Panc1 (cell line): ENCODE data around the gene MFAP1. TPM values are rescaled to one million over a fixed set of nuclear protein-coding genes. Genes with fewer than 3 reads are reported as not detected.

Source experiments
- ATAC-seq: fragments of 200-7000 bp; cut with Tn5 transposase; 2 replicates; pipeline ENCODE4 v1.9.1; 2020; ENCODE audit warnings: mild to moderate bottlenecking, moderate library complexity
- BruUV-seq: library from RNA; stranded (reverse); fragments of 400-500 nt; replicated peaks from 2 replicates; lab custom pipeline; 2021; lab: Mats Ljungman, UMichigan
- CTCF ChIA-PET: fragments of 300-600 bp; sonication (Branson Sonifier 250); formaldehyde crosslinking; loops from one replicate; lab custom pipeline; 2022; ENCODE audit warnings: antibody characterized with exemption; lab: Charles Lee
- POLR2A ChIA-PET: fragments of 300-600 bp; sonication (Branson Sonifier 250); formaldehyde crosslinking; loops from one replicate; lab custom pipeline; 2022; ENCODE audit warnings: antibody characterized with exemption; lab: Charles Lee
- DNase-seq: peaks from one replicate; pipeline ENCODE4 v3.0.0-alpha.2; 2010; ENCODE audit warnings: low read depth, low spot score
- H3K27ac ChIP-seq: 2 replicates; pipeline ENCODE4 v1.5.1; 2011; ENCODE audit warnings: mild to moderate bottlenecking, low read length, inconsistent platforms
- H3K27me3 ChIP-seq: fragments of 200-500 bp; sonication (Bioruptor generic); 2 replicates; pipeline ENCODE4 v1.6.0; 2014; ENCODE audit warnings: low read length, inconsistent platforms; ENCODE audit not compliant: control insufficient read depth, insufficient read depth
- H3K36me3 ChIP-seq: fragments of 200-500 bp; sonication (Bioruptor generic); 2 replicates; pipeline ENCODE4 v1.5.1; 2014; ENCODE audit warnings: inconsistent platforms, mild to moderate bottlenecking, low read length, moderate library complexity; ENCODE audit not compliant: control insufficient read depth, insufficient read depth
- H3K4me1 ChIP-seq: 2 replicates; pipeline ENCODE4 v1.5.1; 2011; ENCODE audit warnings: inconsistent platforms, mild to moderate bottlenecking, low read length, moderate library complexity; ENCODE audit not compliant: control insufficient read depth, insufficient read depth
- H3K4me3 ChIP-seq, 2 experiments: 2 replicates each; pipeline ENCODE4 v1.5.1; 2011 to 2012; ENCODE audit warnings: low read depth in 2 of 2, low read length in 2 of 2, mild to moderate bottlenecking in 2 of 2, inconsistent platforms in 1 of 2, moderate library complexity in 1 of 2
- H3K9me3 ChIP-seq: fragments of 200-500 bp; sonication (Bioruptor generic); 2 replicates; pipeline ENCODE4 v1.5.1; 2014; ENCODE audit warnings: low read depth, mild to moderate bottlenecking, inconsistent platforms, low read length, moderate library complexity; ENCODE audit not compliant: control insufficient read depth, insufficient read depth
- CTCF ChIP-seq: fragments of 450-650 bp; IDR thresholded peaks from 2 replicates; pipeline ENCODE4 v1.5.1; 2017; ENCODE audit warnings: mild to moderate bottlenecking
- POLR2AphosphoS5 ChIP-seq: IDR thresholded peaks from 2 replicates; pipeline ENCODE4 v1.6.1; 2012; ENCODE audit warnings: mild to moderate bottlenecking, low read depth, low read length, moderate library complexity
- REST ChIP-seq, 2 experiments: IDR thresholded peaks; 2 replicates each; pipeline ENCODE4 v1.6.1; 2011 to 2012; ENCODE audit warnings: low read depth in 2 of 2, control low read depth in 1 of 2, low read length in 1 of 2, mild to moderate bottlenecking in 1 of 2, moderate library complexity in 1 of 2; ENCODE audit not compliant: insufficient read depth in 1 of 2
- SIN3A ChIP-seq: IDR thresholded peaks from 2 replicates; pipeline ENCODE4 v1.6.1; 2012; ENCODE audit warnings: low read depth, mild to moderate bottlenecking, low read length, moderate library complexity, borderline replicate concordance; ENCODE audit not compliant: insufficient read depth
- TCF7L2 ChIP-seq: IDR thresholded peaks from 2 replicates; pipeline ENCODE4 v1.6.1; 2011; ENCODE audit warnings: mild to moderate bottlenecking, low read depth, low read length, inconsistent platforms
- in situ Hi-C: cut with HindIII; loops from 2 replicates; pipeline ENCODE4 v1.10.0; 2016; ENCODE audit warnings: low sequenced_read_pairs, low pct_unique_long_range_greater_than_20kb
- intact Hi-C: fragments of 100-400 bp; cut with micrococcal nuclease; formaldehyde crosslinking; loops from one replicate; pipeline ENCODE4 v1.10.0; 2022; ENCODE audit not compliant: unreplicated experiment
- total RNA-seq: library from RNA; stranded (reverse); gene quantifications from one replicate; pipeline ENCODE4 v1.2.1, GENCODE V29; 2021; ENCODE audit not compliant: unreplicated experiment

Gene MFAP1
- total RNA-seq, 1 experiment from 2014 or later = 29.7 TPM

- CTCF ChIA-PET = no interaction called here
- Histone ChIP-seq H3K27ac (no peak overlapping the region), H3K27me3 (no peaks in the 10 kb centered on the region), H3K4me1 (peaks cover 53% of the 10 kb centered on the region), H3K36me3 (peaks cover 9% of the 10 kb centered on the region), H3K9me3 (no peaks in the 10 kb centered on the region), H3K4me3 (no peak overlapping the region)
- DNase-seq = no peak
- BruUV-seq = no TSS peak
- in situ Hi-C loops (no loop called here), intact Hi-C loops (no loop called here)
- TF ChIP-seq CTCF (no peak), TCF7L2 (no peak), REST (IDR thresholded peaks at IDR 0.05; ENCODE audit: insufficient read depth in 1 of 2, low read depth in 2 of 2, low read length in 1 of 2) (no peak), POLR2AphosphoS5 (no peak), SIN3A (no peak)
- POLR2A ChIA-PET = interaction anchor here (1.3 kb wide), 1 partner anchor 19 kb away, joined by 4 read pairs; the partner anchor contains the start of gene ELL3
- ATAC-seq = no peak
Measured at GRCh38 chr15:43795997-43796396, 28.5 kb downstream of the MFAP1 start.

GRCh38 chr15:43795197-43795596 is 29.3 kb downstream of the MFAP1 start:
- Histone ChIP-seq H3K4me1 (peaks cover 52% of the 10 kb centered on the region), H3K27ac (peak overlapping the region; percentile 30; the same call in 1 of the 2 replicates), H3K4me3 (no peak overlapping the region), H3K9me3 (no peaks in the 10 kb centered on the region), H3K36me3 (peaks cover 9% of the 10 kb centered on the region), H3K27me3 (no peaks in the 10 kb centered on the region)
- DNase-seq = no peak
- POLR2A ChIA-PET = interaction anchor here (0.5 to 1.3 kb wide), 2 partner anchors 18 to 257 kb away, joined by 4 read pairs; partner anchors contain the start of gene ELL3
- ATAC-seq = no peak
- CTCF ChIA-PET = no interaction called here
- intact Hi-C loops (no loop called here), in situ Hi-C loops (no loop called here)
- no TSS peak for BruUV-seq
- TF ChIP-seq POLR2AphosphoS5 = peak; percentile 44; the same call in 1 of the 2 replicates
- TF ChIP-seq SIN3A = no peak
